Smooth muscle cell (in vitro differentiated cells): ENCODE data around the gene HAAO. TPM values are rescaled to one million over a fixed set of nuclear protein-coding genes. Genes with fewer than 3 reads are reported as not detected.

Experiments
- DNase-seq: peaks from one replicate; lab custom pipeline; 2025; ENCODE audit not compliant: unreplicated experiment; lab: John Stamatoyannopoulos, UW
- H2AFZ ChIP-seq: fragments of 200-600 bp; sonication (generic); 2 replicates; pipeline ENCODE4 v1.6.0; 2016; ENCODE audit warnings: antibody characterized with exemption, low read depth, mild to moderate bottlenecking
- H3F3A ChIP-seq: fragments of 200-600 bp; sonication (generic); 2 replicates; pipeline ENCODE4 v1.6.0; 2017; ENCODE audit warnings: antibody characterized with exemption, low read depth
- H3K27ac ChIP-seq: fragments of 200-600 bp; sonication (generic); 2 replicates; pipeline ENCODE4 v1.5.1; 2016; ENCODE audit warnings: low read depth, mild to moderate bottlenecking
- H3K27me3 ChIP-seq: fragments of 200-600 bp; sonication (generic); 2 replicates; pipeline ENCODE4 v1.6.1; 2016; ENCODE audit warnings: low read depth, mild to moderate bottlenecking
- H3K36me3 ChIP-seq: fragments of 200-600 bp; sonication (generic); 2 replicates; pipeline ENCODE4 v1.5.1; 2016; ENCODE audit warnings: low read depth
- H3K4me1 ChIP-seq: fragments of 200-600 bp; sonication (generic); 2 replicates; pipeline ENCODE4 v1.5.1; 2016; ENCODE audit warnings: low read depth
- H3K4me2 ChIP-seq: fragments of 200-600 bp; sonication (generic); 2 replicates; pipeline ENCODE4 v1.6.0; 2016; ENCODE audit warnings: mild to moderate bottlenecking
- H3K4me3 ChIP-seq: fragments of 200-600 bp; sonication (generic); 2 replicates; pipeline ENCODE4 v1.5.1; 2016; ENCODE audit warnings: mild to moderate bottlenecking
- H3K79me2 ChIP-seq: fragments of 200-600 bp; sonication (generic); 2 replicates; pipeline ENCODE4 v1.6.0; 2016; ENCODE audit warnings: low read depth, mild to moderate bottlenecking
- H3K9ac ChIP-seq: fragments of 200-600 bp; sonication (generic); 2 replicates; pipeline ENCODE4 v1.6.0; 2016; ENCODE audit warnings: low read depth
- H3K9me3 ChIP-seq: fragments of 200-600 bp; sonication (generic); replicated peaks from 2 replicates; pipeline ENCODE4 v1.5.1; 2016; ENCODE audit warnings: low read depth
- H4K20me1 ChIP-seq: fragments of 200-600 bp; sonication (generic); 2 replicates; pipeline ENCODE4 v1.6.0; 2016; ENCODE audit warnings: low read depth
- CTCF ChIP-seq: fragments of 200-600 bp; sonication (generic); IDR thresholded peaks from 2 replicates; pipeline ENCODE4 v1.5.1; 2017; ENCODE audit warnings: borderline replicate concordance, mild to moderate bottlenecking, antibody characterized with exemption; ENCODE audit not compliant: insufficient read depth, poor library complexity, severe bottlenecking
- WGBS: methylation state at CpG from one replicate; pipeline ENCODE4 v1.1.7; 2016; ENCODE audit warnings: low lambda C conversion rate; 5-methylcytosine and 5-hydroxymethylcytosine counted together
- polyA plus RNA-seq: library from polyadenylated mRNA; unstranded; fragments of >200 nt; fragmentation: Nextera tagmentation; extraction: Ambion mirVana; gene quantifications from 2 replicates; pipeline ENCODE4 v1.2.1, GENCODE V29; 2016
- total RNA-seq: library from RNA; depleted of rRNA; stranded (reverse); fragments of >200 nt; gene quantifications from 2 replicates; pipeline ENCODE4 v1.2.3, GENCODE V29; 2014

HAAO gene
- total and polyA plus RNA-seq, 2 experiments from 2014 or later, result 4.5 to 10.3 TPM

GRCh38 chr2:42721898-42722297, 70.5 kb downstream of the HAAO start:
- peaks cover 12% of the 10 kb centered on the region for H3F3A ChIP-seq
- 68% methylated on average over 2 of the region's 2 CpGs for whole genome bisulfite sequencing
- no peak for DNase-seq
- no peaks in the 10 kb centered on the region for H3K9me3 ChIP-seq
- no peak for TF ChIP-seq CTCF
- H3K4me1 ChIP-seq, result peaks cover 6% of the 10 kb centered on the region
- no peaks in the 10 kb centered on the region for H4K20me1 ChIP-seq
- H3K79me2 ChIP-seq, result no peaks in the 10 kb centered on the region
- peak overlapping the region; percentile 13 for H3K4me3 ChIP-seq
- H3K27ac ChIP-seq, result peak overlapping the region; percentile 94
- H3K9ac ChIP-seq, result peak overlapping the region; percentile 79
- H2AFZ ChIP-seq, result no peak overlapping the region
- H3K4me2 ChIP-seq, result peak overlapping the region; percentile 76
- no peaks in the 10 kb centered on the region for H3K36me3 ChIP-seq
- H3K27me3 ChIP-seq, result no peaks in the 10 kb centered on the region

Other genes starting within 250 kb of the HAAO start
- 27.5 and 36.2 TPM in 2 replicates for gene MTA3, start 224.0 kb downstream of the HAAO start, total RNA-seq
- gene MTA3, start 224.0 kb downstream of the HAAO start, polyA plus RNA-seq, result 29.8 and 39.4 TPM in 2 replicates
- gene OXER1, start 28.4 kb downstream of the HAAO start, total RNA-seq, result 0.54 TPM in 1 of 2 replicates, not detected in the other
- gene OXER1, start 28.4 kb downstream of the HAAO start, polyA plus RNA-seq, result 2.2 and 2.6 TPM in 2 replicates